Neural progenitor cell (in vitro differentiated cells): Measurements from ENCODE around the gene DUS1L. TPM values are rescaled to one million over a fixed set of nuclear protein-coding genes. Genes with fewer than 3 reads are reported as not detected.

Experiments
- DNase-seq: peaks from one replicate; pipeline ENCODE4 v3.0.0-alpha.2; 2016; ENCODE audit warnings: low spot score
- H2AFZ ChIP-seq: fragments of 200-600 bp; sonication (generic); replicated peaks from 2 replicates; pipeline ENCODE4 v1.6.1; 2016; ENCODE audit warnings: antibody characterized with exemption
- H3F3A ChIP-seq: fragments of 200-600 bp; sonication (generic); 2 replicates; pipeline ENCODE4 v1.6.1; 2016; ENCODE audit warnings: antibody characterized with exemption, low read depth
- H3K27ac ChIP-seq: fragments of 200-600 bp; sonication (generic); 2 replicates; pipeline ENCODE4 v1.5.1; 2016; ENCODE audit warnings: mild to moderate bottlenecking
- H3K27me3 ChIP-seq: fragments of 200-600 bp; sonication (generic); 2 replicates; pipeline ENCODE4 v1.6.1; 2016; ENCODE audit warnings: mild to moderate bottlenecking, moderate library complexity
- H3K36me3 ChIP-seq: fragments of 200-600 bp; sonication (generic); 2 replicates; pipeline ENCODE4 v1.5.1; 2016
- H3K4me1 ChIP-seq: fragments of 200-600 bp; sonication (generic); 2 replicates; pipeline ENCODE4 v1.6.1; 2016; ENCODE audit warnings: mixed run types
- H3K4me2 ChIP-seq: fragments of 200-600 bp; sonication (generic); 2 replicates; pipeline ENCODE4 v1.6.1; 2016
- H3K4me3 ChIP-seq: fragments of 200-600 bp; sonication (generic); 2 replicates; pipeline ENCODE4 v1.5.1; 2016
- H3K79me2 ChIP-seq: fragments of 200-600 bp; sonication (generic); 2 replicates; pipeline ENCODE4 v1.6.1; 2016; ENCODE audit warnings: low read depth
- H3K9ac ChIP-seq: fragments of 200-600 bp; sonication (generic); 2 replicates; pipeline ENCODE4 v1.6.1; 2016
- H3K9me3 ChIP-seq: fragments of 200-600 bp; sonication (generic); 2 replicates; pipeline ENCODE4 v1.5.1; 2016; ENCODE audit warnings: low read depth
- H4K20me1 ChIP-seq: fragments of 200-600 bp; sonication (generic); 2 replicates; pipeline ENCODE4 v1.6.1; 2016; ENCODE audit warnings: low read depth
- H3K27ac Mint-ChIP-seq: 3 replicates; pipeline ENCODE4 v1.8.0; 2021; ENCODE audit warnings: mixed read lengths
- H3K27me3 Mint-ChIP-seq: 2 replicates; pipeline ENCODE4 v1.8.0; 2022; ENCODE audit warnings: low read depth, mild to moderate bottlenecking, inconsistent platforms, moderate library complexity, mixed read lengths; ENCODE audit not compliant: insufficient read depth
- H3K36me3 Mint-ChIP-seq: 3 replicates; pipeline ENCODE4 v1.8.0; 2021; ENCODE audit warnings: mixed read lengths
- H3K4me1 Mint-ChIP-seq: 3 replicates; pipeline ENCODE4 v1.8.0; 2021; ENCODE audit warnings: mixed read lengths
- H3K4me3 Mint-ChIP-seq: 3 replicates; pipeline ENCODE4 v1.8.0; 2021; ENCODE audit warnings: mild to moderate bottlenecking, moderate library complexity, mixed read lengths
- H3K9me3 Mint-ChIP-seq: 3 replicates; pipeline ENCODE4 v1.8.0; 2020; ENCODE audit warnings: mixed read lengths
- CTCF ChIP-seq: fragments of 200-600 bp; sonication (generic); IDR thresholded peaks from 2 replicates; pipeline ENCODE4 v1.5.1; 2017; ENCODE audit warnings: antibody characterized with exemption, mild to moderate bottlenecking
- EZH2 ChIP-seq: fragments of 200-600 bp; sonication (generic); IDR thresholded peaks from 2 replicates; pipeline ENCODE4 v1.6.1; 2017; ENCODE audit warnings: antibody characterized with exemption, mild to moderate bottlenecking, moderate library complexity
- EZH2phosphoT487 ChIP-seq: fragments of 200-600 bp; sonication (generic); IDR thresholded peaks from 2 replicates; pipeline ENCODE4 v1.6.1; 2017; ENCODE audit warnings: antibody characterized with exemption
- total RNA-seq: library from RNA; depleted of rRNA; stranded (reverse); fragments of >200 nt; gene quantifications from 2 replicates; pipeline ENCODE4 v1.2.3, GENCODE V29; 2015; ENCODE audit warnings: low replicate concordance

Gene DUS1L
- total RNA-seq, 1 donor from 2014 or later: 54.5 TPM

- Histone ChIP-seq H3K9ac (peak overlapping the region; percentile 99), H3K4me1 (peaks cover 48% of the 10 kb centered on the region), H3F3A (peaks cover 35% of the 10 kb centered on the region), H4K20me1 (peaks cover 43% of the 10 kb centered on the region), H3K79me2 (peaks cover 82% of the 10 kb centered on the region), H3K36me3 (no peaks in the 10 kb centered on the region), H3K4me3 (peak overlapping the region; percentile 100), H3K4me2 (peak overlapping the region; percentile 96), H3K27me3 (no peaks in the 10 kb centered on the region), H3K9me3 (no peaks in the 10 kb centered on the region), H3K27ac (peak overlapping the region; percentile 98), H2AFZ (no peak overlapping the region)
- Mint-ChIP-seq H3K4me3 (peak overlapping the region; percentile 80), H3K27me3 (peaks cover 4% of the 10 kb centered on the region), H3K4me1 (peaks cover 23% of the 10 kb centered on the region), H3K36me3 (peaks cover 4% of the 10 kb centered on the region), H3K27ac (no peak overlapping the region), H3K9me3 (no peaks in the 10 kb centered on the region)
- no peak for TF ChIP-seq CTCF
- TF ChIP-seq EZH2phosphoT487: no peak
- TF ChIP-seq EZH2: no peak
- DNase-seq: no peak
These were observed 32.2 kb upstream of the DUS1L start for GRCh38 chr17:82097919-82098168.

DNA sequence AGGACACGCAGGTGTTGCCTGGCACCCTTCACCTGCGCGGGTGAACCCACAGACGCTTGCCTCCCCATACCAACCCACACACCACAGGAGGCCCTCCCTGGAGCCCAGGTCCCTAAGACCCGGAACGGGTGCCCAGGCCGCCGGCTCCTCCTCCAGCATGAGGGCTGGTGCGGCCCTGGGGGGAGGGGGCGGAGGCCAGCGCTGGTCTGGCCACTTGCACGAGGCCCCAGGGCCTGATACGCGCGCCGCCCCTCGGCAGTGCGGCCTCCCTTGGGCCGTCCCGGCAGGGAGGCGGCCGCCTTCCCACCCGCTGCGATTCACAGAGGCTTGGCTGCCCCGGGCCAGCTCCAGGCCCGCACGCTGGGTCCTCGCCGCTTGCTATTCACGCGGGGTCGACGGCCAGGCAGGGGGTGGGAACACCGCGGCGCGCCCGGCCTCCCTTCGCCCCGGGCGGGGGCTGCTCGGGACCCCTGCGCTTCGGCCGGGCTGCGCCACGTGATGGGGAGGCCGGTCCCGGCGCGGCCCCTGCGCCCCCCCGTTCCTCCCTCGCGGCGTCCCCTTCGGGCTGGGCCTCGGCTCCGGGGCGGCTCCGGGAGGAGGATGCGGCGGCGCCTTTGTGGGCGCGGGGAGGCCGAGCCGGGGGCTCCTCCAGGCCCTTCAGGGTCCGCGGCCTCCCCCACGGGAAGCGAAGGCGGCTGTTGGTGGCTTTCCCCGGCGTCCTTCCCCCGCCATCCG, 31.7 kb upstream of the DUS1L start:
- peaks cover 86% of the 10 kb centered on the region for H3K79me2 ChIP-seq
- TF ChIP-seq CTCF: no peak
- TF ChIP-seq EZH2phosphoT487: no peak
- no peak for TF ChIP-seq EZH2
- Mint-ChIP-seq H3K36me3 (peaks cover 4% of the 10 kb centered on the region), H3K4me3 (peak overlapping the region; percentile 83), H3K27ac (no peak overlapping the region), H3K9me3 (no peaks in the 10 kb centered on the region), H3K4me1 (peaks cover 19% of the 10 kb centered on the region), H3K27me3 (peaks cover 4% of the 10 kb centered on the region)
- peaks cover 30% of the 10 kb centered on the region for H3F3A ChIP-seq
- H3K27me3 ChIP-seq: no peaks in the 10 kb centered on the region
- H3K4me2 ChIP-seq: peak overlapping the region; percentile 96
- peak; percentile 74 for DNase-seq
- peaks cover 48% of the 10 kb centered on the region for H4K20me1 ChIP-seq
- no peaks in the 10 kb centered on the region for H3K9me3 ChIP-seq
- H3K9ac ChIP-seq: peak overlapping the region; percentile 99
- H3K4me1 ChIP-seq: peaks cover 43% of the 10 kb centered on the region
- H3K27ac ChIP-seq: peak overlapping the region; percentile 98
- H3K36me3 ChIP-seq: no peaks in the 10 kb centered on the region
- no peak overlapping the region for H2AFZ ChIP-seq
- H3K4me3 ChIP-seq: peak overlapping the region; percentile 100

DNA sequence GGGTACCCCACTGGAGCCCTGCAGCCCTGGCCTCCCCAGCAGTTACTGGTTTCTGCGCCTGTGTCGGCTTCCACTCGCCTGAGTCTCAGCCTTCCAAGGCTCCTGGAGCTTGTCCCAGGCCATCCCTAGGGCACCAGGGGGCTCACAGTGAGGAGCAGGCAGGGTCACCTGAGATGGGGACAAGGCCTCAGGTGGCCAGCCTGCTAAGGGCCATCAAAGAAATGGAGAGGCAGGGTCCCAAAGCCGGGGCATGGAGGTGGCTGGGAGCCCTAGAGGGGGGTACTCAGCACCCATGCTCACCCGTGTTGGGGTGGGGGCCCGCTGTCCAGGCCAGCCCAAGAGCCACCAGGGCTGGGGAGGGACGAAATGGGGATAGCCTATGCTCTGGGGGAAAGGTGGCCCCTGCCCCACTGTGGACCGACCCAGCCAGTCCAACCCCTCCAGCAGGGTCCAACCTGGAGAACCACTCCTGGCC, 31.1 kb upstream of the DUS1L start:
- H3K27me3 Mint-ChIP-seq: peaks cover 4% of the 10 kb centered on the region
- DNase-seq: no peak
- Histone ChIP-seq H3K36me3 (no peaks in the 10 kb centered on the region), H3K4me1 (peaks cover 37% of the 10 kb centered on the region), H4K20me1 (peaks cover 54% of the 10 kb centered on the region), H3K9ac (peak overlapping the region; percentile 99), H3K4me3 (peak overlapping the region; percentile 100), H3K79me2 (peaks cover 88% of the 10 kb centered on the region), H3K27me3 (no peaks in the 10 kb centered on the region), H2AFZ (no peak overlapping the region), H3K4me2 (peak overlapping the region; percentile 96), H3K9me3 (no peaks in the 10 kb centered on the region), H3F3A (peaks cover 24% of the 10 kb centered on the region), H3K27ac (no peak overlapping the region)
- no peak overlapping the region for H3K27ac Mint-ChIP-seq
- H3K4me3 Mint-ChIP-seq: peak overlapping the region; percentile 83
- no peaks in the 10 kb centered on the region for H3K9me3 Mint-ChIP-seq
- H3K36me3 Mint-ChIP-seq: peaks cover 2% of the 10 kb centered on the region
- TF ChIP-seq CTCF (no peak), EZH2 (no peak), EZH2phosphoT487 (no peak)
- peaks cover 17% of the 10 kb centered on the region for H3K4me1 Mint-ChIP-seq
